A549 (cell line): ENCODE data around the gene ACSL3.

Experiments
- CHD2 ChIP-seq: fragments of 150-350 bp; IDR thresholded peaks from 2 replicates; pipeline ENCODE4 v1.6.1; 2014; ENCODE audit warnings: low read length; ENCODE audit not compliant: partially characterized antibody
- EP300 ChIP-seq, 2 experiments: fragments of >200 bp; sonication (Bioruptor Twin); formaldehyde crosslinking; IDR thresholded peaks; 2 replicates in 1 of 2; 3 replicates in 1 of 2; pipeline ENCODE4 v1.6.1; 2016 to 2017
- ESRRA ChIP-seq: fragments of 150-350 bp; IDR thresholded peaks from 2 replicates; pipeline ENCODE4 v1.6.1; 2014; ENCODE audit warnings: mild to moderate bottlenecking, low read length, borderline replicate concordance
- FOSL2 ChIP-seq, 2 experiments: fragments of 450-650 bp in 1 of 2; fragments of >200 bp in 1 of 2; sonication (Bioruptor Twin) in 1 of 2; formaldehyde crosslinking; IDR thresholded peaks; 2 replicates each; pipeline versions ENCODE4 v1.5.0 to v1.6.1; 2016 to 2020; ENCODE audit warnings: mild to moderate bottlenecking in 1 of 2, moderate library complexity in 1 of 2
- HOXB13 ChIP-seq: fragments of 250-450 bp; sonication (Bioruptor Pico); IDR thresholded peaks from 2 replicates; pipeline ENCODE4 v1.5.0; 2020; ENCODE audit warnings: low read depth, mild to moderate bottlenecking, moderate library complexity
- MAFK ChIP-seq: fragments of 450-650 bp; IDR thresholded peaks from 2 replicates; pipeline ENCODE4 v1.6.1; 2014; ENCODE audit not compliant: partially characterized antibody
- NR3C1 ChIP-seq: fragments of >200 bp; sonication (Bioruptor Twin); formaldehyde crosslinking; IDR thresholded peaks from 3 replicates; pipeline ENCODE4 v1.6.1; 2017
- POLR2A ChIP-seq: IDR thresholded peaks from 2 replicates; pipeline ENCODE4 v1.6.1; 2012; ENCODE audit warnings: mild to moderate bottlenecking, low read length
- REST ChIP-seq: fragments of 200-600 bp; sonication (generic); IDR thresholded peaks from 2 replicates; pipeline ENCODE4 v1.6.1; 2016; ENCODE audit warnings: antibody characterized with exemption, mild to moderate bottlenecking, moderate library complexity
- ZFP36 ChIP-seq: fragments of 450-650 bp; IDR thresholded peaks from 2 replicates; pipeline ENCODE4 v1.6.1; 2014; ENCODE audit warnings: borderline replicate concordance; ENCODE audit not compliant: partially characterized antibody
- TF ChIP-seq, protein P1 (sequence below): fragments of >200 bp; sonication (Bioruptor Twin); formaldehyde crosslinking; IDR thresholded peaks from 3 replicates; pipeline ENCODE4 v1.5.1; 2016
- TF ChIP-seq, protein P2 (sequence below): fragments of >200 bp; sonication (Bioruptor Twin); formaldehyde crosslinking; IDR thresholded peaks from 3 replicates; pipeline ENCODE4 v1.6.1; 2016

GRCh38 chr2:222895144-222895543 is 34.3 kb downstream of the ACSL3 start:
- TF ChIP-seq POLR2A (no peak), EP300 (IDR thresholded peaks at IDR 0.05) (no peak), CHD2 (no peak), REST (no peak), HOXB13 (no peak), MAFK (no peak), ESRRA (no peak), FOSL2 (IDR thresholded peaks at IDR 0.05) (no peak), FOSL2 (CRISPR knock-in tag; IDR thresholded peaks at IDR 0.05) (no peak), ZFP36 (no peak), NR3C1 (no peak)
- TF ChIP-seq, protein P1, sequence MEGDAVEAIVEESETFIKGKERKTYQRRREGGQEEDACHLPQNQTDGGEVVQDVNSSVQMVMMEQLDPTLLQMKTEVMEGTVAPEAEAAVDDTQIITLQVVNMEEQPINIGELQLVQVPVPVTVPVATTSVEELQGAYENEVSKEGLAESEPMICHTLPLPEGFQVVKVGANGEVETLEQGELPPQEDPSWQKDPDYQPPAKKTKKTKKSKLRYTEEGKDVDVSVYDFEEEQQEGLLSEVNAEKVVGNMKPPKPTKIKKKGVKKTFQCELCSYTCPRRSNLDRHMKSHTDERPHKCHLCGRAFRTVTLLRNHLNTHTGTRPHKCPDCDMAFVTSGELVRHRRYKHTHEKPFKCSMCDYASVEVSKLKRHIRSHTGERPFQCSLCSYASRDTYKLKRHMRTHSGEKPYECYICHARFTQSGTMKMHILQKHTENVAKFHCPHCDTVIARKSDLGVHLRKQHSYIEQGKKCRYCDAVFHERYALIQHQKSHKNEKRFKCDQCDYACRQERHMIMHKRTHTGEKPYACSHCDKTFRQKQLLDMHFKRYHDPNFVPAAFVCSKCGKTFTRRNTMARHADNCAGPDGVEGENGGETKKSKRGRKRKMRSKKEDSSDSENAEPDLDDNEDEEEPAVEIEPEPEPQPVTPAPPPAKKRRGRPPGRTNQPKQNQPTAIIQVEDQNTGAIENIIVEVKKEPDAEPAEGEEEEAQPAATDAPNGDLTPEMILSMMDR = no peak
- TF ChIP-seq, protein P2, sequence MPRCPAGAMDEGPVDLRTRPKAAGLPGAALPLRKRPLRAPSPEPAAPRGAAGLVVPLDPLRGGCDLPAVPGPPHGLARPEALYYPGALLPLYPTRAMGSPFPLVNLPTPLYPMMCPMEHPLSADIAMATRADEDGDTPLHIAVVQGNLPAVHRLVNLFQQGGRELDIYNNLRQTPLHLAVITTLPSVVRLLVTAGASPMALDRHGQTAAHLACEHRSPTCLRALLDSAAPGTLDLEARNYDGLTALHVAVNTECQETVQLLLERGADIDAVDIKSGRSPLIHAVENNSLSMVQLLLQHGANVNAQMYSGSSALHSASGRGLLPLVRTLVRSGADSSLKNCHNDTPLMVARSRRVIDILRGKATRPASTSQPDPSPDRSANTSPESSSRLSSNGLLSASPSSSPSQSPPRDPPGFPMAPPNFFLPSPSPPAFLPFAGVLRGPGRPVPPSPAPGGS = no peak
